Measurements from ENCODE around the gene SH3RF3. TPM values are rescaled to one million over a fixed set of nuclear protein-coding genes. Genes with fewer than 3 reads are reported as not detected.

Gene SH3RF3
- total and polyA plus RNA-seq, 2 of the 13 experiments (the other 11 are each of a cell fraction or from before 2014, with no cell fraction given): 0.04 TPM; not detected in 1

DNA sequence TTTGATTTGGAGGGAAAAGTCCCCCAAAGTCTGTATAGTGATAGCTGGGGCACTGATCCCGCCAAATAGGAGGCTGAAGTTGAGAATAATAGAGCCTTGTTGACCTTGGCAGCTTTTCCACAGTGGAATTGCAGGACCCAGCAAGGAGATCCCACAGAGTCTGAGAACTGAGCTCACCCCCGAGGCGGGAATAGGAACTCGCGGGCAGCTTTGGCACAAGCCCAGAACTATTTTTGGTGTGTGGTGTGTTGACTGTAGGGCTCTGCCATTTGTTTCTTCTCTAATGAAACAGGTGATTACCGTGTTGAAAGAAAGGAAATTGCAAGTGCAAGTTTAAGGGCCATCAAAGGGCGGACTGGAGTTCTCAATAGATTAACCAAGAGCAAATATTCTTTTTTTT lies 34.0 kb downstream of the SH3RF3 start:
- H2AFZ ChIP-seq (ENCODE audit: low read length): no peak overlapping the region
- ChIA-PET POLR2A (no interaction called here), CTCF (ENCODE audit: low intra/inter-chr PET ratio, low total read pairs) (no interaction called here)
- intact Hi-C loops (cut with micrococcal nuclease; ENCODE audit: unreplicated experiment) (no loop called here), in situ Hi-C loops (cut with HindIII; ENCODE audit: extremely low pct_ligation_motif_present, low pct_unique_long_range_greater_than_20kb) (no loop called here)
- H4K20me1 ChIP-seq (ENCODE audit: insufficient read depth, low read length): no peaks in the 10 kb centered on the region
- H3K27me3 ChIP-seq (ENCODE audit: control insufficient read depth in 1 of 2, insufficient read depth in 2 of 2, low read length in 2 of 2): no peaks in the 10 kb centered on the region
- DNase-seq (ENCODE audit: low spot score): no peak
- no TSS peak for BruUV-seq (replicated peaks)
- no peak for ATAC-seq
- TF ChIP-seq KDM1A (CRISPR knock-in tag; IDR thresholded peaks at IDR 0.05): no peak
- no peak for TF ChIP-seq NCOA1 (CRISPR knock-in tag; IDR thresholded peaks at IDR 0.05)
- no peak for TF ChIP-seq ZNF678 (CRISPR knock-in tag; IDR thresholded peaks at IDR 0.05)
- no peak for TF ChIP-seq ZNF317 (CRISPR knock-in tag; IDR thresholded peaks at IDR 0.05)
- no peak for TF ChIP-seq IKZF4 (CRISPR knock-in tag; IDR thresholded peaks at IDR 0.05; ENCODE audit: borderline replicate concordance, low read depth, not compliant biosample characterization)
- TF ChIP-seq RARA (CRISPR knock-in tag; IDR thresholded peaks at IDR 0.05): no peak
- TF ChIP-seq SMC3 (IDR thresholded peaks at IDR 0.05; ENCODE audit: low read length): no peak
- no peak for TF ChIP-seq ZNF713 (CRISPR knock-in tag; IDR thresholded peaks at IDR 0.05)
- no peak for TF ChIP-seq ZNF670 (CRISPR knock-in tag; IDR thresholded peaks at IDR 0.05; ENCODE audit: borderline replicate concordance)
- TF ChIP-seq, protein P1, sequence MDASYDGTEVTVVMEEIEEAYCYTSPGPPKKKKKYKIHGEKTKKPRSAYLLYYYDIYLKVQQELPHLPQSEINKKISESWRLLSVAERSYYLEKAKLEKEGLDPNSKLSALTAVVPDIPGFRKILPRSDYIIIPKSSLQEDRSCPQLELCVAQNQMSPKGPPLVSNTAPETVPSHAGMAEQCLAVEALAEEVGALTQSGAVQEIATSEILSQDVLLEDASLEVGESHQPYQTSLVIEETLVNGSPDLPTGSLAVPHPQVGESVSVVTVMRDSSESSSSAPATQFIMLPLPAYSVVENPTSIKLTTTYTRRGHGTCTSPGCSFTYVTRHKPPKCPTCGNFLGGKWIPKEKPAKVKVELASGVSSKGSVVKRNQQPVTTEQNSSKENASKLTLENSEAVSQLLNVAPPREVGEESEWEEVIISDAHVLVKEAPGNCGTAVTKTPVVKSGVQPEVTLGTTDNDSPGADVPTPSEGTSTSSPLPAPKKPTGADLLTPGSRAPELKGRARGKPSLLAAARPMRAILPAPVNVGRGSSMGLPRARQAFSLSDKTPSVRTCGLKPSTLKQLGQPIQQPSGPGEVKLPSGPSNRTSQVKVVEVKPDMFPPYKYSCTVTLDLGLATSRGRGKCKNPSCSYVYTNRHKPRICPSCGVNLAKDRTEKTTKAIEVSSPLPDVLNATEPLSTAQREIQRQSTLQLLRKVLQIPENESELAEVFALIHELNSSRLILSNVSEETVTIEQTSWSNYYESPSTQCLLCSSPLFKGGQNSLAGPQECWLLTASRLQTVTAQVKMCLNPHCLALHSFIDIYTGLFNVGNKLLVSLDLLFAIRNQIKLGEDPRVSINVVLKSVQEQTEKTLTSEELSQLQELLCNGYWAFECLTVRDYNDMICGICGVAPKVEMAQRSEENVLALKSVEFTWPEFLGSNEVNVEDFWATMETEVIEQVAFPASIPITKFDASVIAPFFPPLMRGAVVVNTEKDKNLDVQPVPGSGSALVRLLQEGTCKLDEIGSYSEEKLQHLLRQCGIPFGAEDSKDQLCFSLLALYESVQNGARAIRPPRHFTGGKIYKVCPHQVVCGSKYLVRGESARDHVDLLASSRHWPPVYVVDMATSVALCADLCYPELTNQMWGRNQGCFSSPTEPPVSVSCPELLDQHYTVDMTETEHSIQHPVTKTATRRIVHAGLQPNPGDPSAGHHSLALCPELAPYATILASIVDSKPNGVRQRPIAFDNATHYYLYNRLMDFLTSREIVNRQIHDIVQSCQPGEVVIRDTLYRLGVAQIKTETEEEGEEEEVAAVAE (CRISPR knock-in tag; IDR thresholded peaks at IDR 0.05; ENCODE audit: borderline replicate concordance): no peak
- TF ChIP-seq ZNF891 (CRISPR knock-in tag; IDR thresholded peaks at IDR 0.05): no peak
- TF ChIP-seq PHF8 (CRISPR knock-in tag; IDR thresholded peaks at IDR 0.05): no peak
- 66% methylated on average over 7 of the region's 7 CpGs for WGBS (ENCODE audit: low lambda C conversion rate)
- no peak overlapping the region for H3K9ac ChIP-seq (ENCODE audit: insufficient read depth, low read depth, low read length)
- no peaks in the 10 kb centered on the region for H3K79me2 ChIP-seq (ENCODE audit: insufficient read depth, low read length)
- H3K27ac ChIP-seq (ENCODE audit: extremely low read length, insufficient read depth, low read length): no peak overlapping the region
- FAIRE-seq: no peak
- no peaks in the 10 kb centered on the region for H3K9me3 ChIP-seq (ENCODE audit: low read length)
- H3K36me3 ChIP-seq (replicated peaks in 1 of 2; ENCODE audit: control insufficient read depth in 1 of 2, insufficient read depth in 2 of 2, low read length in 2 of 2): no peaks in the 10 kb centered on the region
- no peak overlapping the region for H3K4me3 ChIP-seq (replicated peaks in 1 of 3; ENCODE audit: insufficient read depth in 1 of 3, low read depth in 2 of 3, low read length in 3 of 3)
- H3K4me1 ChIP-seq (ENCODE audit: insufficient read depth, low read length): no peaks in the 10 kb centered on the region
- H3K4me2 ChIP-seq (ENCODE audit: low read depth, low read length): no peak overlapping the region
